ENCODE measurements around the gene TSPAN14.

The TSPAN14 gene

DNA sequence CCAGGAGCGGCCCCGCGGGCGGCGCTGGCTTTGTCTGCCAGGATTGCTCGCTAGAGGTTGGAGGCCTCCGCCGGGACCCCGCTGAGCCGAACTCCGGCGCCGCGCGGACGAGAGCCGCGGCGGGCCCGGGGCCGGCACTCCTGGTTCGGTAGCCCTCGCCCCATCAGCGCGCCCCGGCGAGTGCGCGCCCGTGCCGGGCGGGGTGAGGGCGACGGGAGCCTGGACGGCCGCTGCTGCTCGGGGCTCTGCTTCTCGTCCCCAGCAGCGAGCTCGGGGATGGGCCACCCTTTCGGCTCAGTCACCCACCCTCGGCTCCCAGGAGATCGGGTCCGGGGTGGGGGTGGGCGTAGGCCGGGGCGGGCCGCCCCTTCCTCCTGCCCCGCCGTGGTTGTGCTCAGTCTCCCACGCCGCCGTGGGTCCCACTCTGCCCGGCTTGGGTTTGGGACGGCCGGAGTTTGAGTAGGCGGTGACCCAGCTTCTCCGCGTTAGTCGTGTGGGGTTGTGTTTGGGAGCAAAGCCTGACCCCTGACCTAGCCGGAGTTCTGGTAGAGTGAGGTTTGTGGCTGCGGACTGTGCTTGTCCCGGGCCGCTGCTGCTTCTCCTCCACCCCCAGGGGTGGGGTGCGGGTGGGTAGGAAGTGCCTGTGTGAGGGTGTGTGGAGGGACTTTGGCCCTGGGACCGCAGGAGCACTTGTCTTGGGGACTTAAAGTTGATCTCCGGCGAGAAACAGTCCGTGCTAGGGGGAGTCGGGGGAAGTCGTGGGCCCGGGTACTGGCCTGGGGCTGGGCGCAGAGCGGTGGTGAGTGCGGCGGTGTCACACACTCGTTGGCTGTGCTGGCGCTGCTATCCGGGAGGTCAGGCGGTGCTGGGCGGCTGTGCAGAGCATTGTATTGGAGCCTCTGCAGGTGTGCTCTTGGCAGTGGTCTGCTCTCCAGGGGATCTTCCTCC lies 677 bp downstream of the TSPAN14 start:
- no peak for FAIRE-seq
- no peak for DNase-seq (ENCODE audit: insufficient read length, low spot score)

DNA sequence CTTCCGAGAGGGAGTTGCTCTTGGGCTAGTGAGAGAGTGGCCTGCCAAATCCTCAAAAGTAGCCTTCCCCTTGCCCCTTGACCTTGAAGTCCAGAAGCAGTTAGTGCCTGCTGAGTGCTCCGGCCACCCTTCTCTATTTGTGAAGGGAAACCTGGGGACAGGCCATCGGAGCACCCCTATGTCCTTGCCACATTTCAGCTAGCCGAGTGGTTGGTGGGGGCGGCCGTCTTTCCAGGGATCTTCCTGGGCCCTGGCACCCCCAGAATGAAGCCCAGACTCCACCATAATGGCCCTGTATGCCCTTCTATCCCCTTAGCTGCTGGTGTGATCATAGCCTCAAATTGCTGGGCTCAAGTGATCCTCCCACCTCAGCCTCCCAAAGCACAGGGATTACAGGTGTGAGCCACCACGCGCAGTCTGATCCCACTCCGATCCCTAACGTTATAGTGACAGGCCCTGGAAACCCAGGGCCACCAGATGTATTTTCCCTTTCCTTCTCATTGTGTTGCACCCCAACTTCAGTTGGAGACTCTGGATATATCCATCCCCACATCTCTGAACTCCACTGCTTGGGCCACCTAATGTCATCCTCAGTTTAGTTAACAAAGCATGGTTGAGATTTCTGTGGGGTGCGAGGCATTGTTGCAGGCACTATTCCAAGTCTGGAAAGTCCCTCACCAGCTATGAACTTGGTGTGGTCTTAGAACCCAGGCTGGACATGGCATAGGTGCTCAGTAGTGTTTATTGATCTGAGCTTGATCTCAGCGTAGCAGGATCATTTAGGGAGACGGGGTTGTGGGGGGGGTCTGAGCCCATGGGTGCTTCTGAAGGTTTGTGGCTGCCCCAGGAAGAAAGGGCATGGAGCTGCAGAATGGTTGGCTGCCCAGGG lies 1.6 kb downstream of the TSPAN14 start:
- FAIRE-seq, result no peak
- DNase-seq (ENCODE audit: insufficient read length, low spot score), result no peak

DNA sequence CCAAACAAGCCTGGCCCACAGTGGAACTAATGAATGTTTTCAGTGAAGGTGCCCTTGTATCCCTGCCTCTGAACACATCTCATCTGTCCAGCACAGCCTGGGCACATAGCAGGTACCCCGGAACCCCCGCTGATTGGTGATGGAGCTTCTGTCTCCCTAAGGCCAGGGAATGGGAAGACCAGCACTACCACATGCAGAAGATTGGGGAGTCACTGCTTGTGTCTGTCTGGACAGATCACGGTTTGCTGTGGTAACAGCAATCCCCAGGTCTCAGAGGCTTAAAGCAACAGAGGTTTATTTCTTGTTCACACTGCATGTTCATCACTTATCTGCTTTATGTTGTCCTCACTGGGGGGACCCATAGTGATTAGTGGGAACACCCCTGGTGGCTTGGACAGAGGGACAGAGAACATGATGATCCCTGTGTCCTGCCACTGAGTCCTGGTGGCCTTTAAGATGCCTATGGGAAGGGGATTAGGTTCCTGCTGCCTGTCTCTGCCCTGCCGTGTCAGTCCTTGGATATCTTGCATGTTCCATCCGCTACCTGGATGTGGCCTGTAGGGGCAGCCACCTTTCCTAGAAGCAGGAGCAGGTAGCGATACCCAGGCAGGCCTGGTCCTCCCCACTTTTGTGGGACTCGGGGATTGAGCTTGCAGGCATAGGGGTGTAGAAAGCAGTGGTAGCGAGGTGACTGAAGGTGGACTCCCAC lies 3.6 kb downstream of the TSPAN14 start:
- DNase-seq (ENCODE audit: insufficient read length, low spot score) (no peak), FAIRE-seq (no peak)

DNA sequence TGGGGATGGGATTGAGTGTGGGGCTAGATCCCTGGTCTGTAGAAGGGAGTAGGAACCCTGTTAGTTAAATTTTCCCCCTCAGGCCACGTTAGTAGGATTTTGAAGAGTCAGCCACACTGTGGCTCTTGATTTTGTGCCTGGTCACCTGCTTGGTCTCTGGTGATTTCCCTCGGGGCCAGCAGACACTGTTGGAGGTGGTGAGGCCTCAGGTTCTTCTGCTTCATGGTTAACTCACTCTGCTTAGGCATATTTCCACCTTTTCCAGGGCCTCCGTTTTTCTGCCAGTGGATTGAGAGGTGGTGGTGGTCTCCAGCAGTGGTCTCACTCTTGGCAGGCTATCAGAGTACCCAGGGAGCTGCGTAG lies 4.1 kb downstream of the TSPAN14 start:
- FAIRE-seq, result no peak

DNA sequence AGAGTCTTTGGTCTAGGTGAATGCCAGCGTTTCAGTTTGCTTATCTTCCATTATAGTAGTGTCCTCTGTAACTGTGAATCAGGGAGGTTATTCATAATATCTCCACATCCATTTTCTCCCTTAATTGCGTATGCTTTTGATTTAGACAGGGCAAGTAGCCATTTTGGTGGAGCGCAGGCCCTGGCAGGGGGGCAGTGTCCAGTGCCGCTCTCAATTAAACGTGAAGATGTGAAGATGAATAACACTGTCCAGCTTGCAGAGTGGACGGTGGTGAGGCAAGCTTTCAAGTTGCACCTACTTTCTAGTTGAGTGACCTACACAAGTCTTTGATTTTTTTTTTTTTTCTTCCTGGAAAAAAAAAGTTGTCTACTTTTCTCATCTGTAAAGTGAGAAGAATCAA lies 4.5 kb downstream of the TSPAN14 start:
- FAIRE-seq, result no peak

More for the DNA sequence above, 4.1 kb downstream of the TSPAN14 start:
- DNase-seq (ENCODE audit: insufficient read length, low spot score), result no peak

DNA sequence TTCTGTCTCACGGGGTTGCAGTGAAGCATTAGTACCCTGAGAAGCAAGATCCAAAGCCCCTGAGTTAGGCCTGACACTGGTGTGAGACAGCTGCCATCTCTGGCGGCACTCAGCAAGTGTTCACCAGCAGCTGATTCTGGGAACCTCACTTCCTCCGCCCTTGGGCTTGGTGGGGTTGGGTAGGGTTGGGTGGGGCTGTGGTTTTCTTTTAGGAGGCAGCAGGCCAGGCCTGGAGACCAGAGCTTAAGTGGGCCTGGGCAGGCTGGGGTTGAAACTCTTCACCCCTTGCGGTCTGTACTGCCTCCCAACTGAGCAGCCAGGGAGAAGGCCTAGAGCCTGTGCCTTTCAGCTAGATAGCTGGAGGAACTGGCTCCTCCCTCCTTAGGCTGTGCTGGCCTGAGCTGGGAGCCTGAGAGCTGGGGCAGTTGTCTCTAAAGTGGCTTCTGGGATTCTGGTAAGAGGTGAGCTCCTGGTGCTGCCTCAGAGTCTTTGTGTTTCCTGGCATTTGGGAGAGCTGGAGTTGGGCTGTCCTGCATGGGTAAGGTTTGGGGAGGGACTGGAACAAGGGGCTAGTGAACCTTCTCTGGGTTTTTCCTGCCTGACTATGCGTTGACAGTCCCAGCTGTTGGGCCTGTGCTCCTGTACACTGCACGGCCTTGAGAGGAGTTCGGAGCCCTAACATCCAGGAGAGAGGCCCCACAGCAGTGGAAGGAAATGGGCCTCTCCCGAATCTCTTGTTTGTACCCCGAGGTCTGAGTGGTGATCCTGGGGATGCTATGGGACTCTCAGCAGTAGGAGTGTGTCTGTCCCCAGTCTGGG lies 5.1 kb downstream of the TSPAN14 start:
- no peak for DNase-seq (ENCODE audit: insufficient read length, low spot score)
- FAIRE-seq, result no peak

More for the DNA sequence above, 4.5 kb downstream of the TSPAN14 start:
- no peak for DNase-seq (ENCODE audit: insufficient read length, low spot score)

DNA sequence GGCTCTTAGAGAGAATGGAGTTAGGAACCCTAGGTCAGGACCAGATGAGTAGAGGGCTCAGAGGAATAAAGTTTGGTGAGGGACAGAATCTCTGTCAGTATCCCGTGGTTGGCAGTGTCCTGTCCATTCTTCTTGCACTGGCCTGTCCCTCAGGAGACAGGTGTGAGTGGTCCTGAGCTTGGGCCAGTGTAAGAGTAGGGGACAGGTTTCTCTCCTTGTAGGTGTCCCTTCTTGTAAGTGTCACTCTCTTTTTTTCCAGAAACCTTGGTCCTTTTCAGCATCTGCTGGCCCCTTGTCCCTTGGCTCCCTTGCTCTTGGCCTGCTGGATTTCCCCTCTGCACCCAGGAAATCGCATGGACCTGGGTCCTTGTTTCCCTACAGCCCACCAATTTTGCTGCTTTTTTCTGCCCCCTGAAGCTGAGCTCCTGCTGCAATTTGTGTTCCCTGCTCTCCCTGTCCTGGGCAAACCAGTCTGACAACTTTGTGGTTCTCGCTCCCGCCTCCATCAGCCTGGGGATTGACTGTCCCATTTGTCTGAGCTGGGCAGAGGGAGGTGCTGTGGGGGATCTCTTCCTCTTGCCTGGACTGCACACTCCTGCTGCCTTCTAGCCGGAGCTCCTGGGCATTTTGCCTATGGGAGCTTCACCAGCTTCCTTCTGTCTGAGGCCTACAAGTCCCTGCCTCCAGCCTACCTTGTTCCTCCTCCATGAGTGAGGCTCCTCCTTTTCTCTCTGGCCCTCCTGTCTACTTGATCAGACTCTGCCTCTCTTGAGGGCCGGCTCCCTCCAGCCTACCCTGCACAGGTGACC lies 6.5 kb downstream of the TSPAN14 start:
- no peak for FAIRE-seq
- DNase-seq (ENCODE audit: insufficient read length, low spot score), result no peak

DNA sequence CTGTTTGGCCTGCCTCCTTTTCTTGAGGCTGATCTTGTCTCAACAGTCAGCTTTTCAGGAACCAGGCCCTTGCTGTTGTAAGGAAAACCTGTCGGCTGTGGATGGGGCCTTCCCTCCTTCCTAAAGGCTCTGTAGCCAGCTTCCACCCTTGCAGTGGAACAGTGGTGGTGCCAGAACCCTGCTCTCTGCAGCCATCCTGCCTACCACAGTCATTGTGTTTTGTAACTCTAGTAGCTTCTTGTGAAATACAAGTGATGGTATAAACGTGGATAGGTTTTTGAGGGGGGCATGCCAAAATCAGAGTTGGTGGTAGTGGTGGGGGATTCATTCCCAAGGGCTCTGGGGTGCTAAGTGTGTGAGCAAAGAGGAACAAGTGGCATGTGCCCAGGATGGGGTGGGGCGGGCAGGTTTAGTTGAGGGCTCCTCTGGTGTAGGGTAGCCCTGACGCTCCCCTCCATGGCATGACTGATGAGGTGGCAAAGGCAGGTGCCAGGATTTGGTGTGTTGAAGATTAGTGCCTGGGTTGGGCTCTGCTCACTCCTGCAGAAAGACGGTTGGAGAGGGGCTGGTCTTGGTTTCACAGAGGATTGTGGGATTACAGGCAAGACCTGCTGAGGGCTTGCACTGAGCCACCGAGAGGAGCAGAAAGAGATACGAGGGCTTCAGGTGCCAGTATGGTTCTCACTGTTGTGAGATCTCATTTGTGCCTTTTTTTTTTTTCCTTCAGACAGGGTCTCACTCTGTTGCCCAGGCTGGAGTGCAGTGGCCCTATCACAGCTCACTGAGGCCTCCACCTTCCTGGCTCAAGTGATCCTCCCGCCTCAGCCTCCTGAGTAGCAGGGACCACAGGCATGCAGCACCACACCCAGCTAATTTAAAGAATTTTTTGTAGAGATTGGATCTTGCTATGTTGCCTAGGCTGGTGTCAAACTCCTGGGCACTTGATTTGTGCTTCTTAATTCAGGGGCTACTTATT lies 7.4 kb downstream of the TSPAN14 start:
- FAIRE-seq, result no peak
- DNase-seq (ENCODE audit: insufficient read length, low spot score), result no peak

DNA sequence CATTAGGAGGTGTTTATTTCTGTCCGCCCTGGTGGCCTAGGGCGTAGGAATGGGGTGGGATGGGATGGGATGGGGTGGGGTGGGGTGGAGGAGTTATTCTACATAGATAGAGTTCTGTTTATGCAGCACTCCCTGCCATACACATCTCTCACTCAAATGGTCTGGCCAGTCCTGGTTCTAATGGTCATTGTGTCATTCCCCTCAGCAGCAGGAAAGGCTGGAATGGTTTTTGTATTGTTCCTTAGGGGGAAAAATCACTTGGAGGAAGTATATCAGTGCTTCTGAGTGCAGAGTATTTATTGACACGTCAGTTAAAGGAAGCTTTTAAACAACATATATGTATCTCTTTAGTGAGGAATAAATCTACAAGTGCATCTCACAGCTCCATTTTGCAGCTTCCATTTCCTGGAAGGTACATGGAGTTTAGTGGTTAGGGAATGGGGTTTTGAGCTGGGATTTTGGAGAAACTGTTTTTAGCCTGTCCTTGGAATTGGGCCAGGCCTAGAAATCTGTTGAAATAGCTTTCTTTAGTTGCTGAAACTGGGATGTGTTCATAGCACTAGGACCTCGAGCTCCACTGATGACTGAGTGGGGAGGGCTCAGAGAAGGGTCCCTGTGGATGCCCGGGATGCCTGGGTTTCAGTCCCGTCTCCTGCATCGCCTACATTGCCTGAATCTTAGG lies 8.3 kb downstream of the TSPAN14 start:
- FAIRE-seq (no peak), DNase-seq (ENCODE audit: insufficient read length, low spot score) (no peak)

DNA sequence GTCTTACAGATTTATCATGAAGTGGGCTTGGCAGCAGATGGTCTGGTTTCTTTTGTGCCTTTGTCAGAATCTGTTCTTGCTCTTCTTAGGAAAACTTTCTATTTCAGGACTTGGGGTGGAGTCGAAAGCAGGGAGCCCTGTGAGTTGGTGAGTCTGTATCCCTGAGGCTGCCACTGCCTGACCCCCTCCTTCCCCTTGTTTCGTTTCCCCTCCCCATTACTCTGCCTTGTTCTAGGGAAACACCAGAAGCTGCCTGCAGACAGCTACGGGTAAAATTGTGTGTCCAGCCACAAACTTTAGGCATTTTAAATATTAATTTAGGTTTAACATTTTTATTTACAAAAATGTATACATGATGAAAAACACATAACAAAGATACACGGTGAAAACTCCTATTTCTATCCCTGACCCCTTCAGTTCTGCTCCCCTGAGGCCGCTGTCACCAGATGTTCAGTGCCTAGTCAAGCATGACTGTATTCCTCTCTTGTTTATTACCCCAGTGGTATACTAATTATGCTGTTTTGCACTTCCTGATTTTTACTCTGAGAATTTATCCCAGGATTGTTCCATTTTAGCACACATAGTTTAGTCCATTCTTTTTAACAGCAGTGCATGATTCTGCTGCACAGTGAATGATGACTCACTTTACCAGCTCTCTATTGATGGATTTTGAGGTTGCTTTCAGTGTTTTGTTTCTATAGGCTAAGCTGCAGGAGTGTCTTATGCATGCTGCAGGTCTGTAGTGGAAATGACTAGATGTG lies 9.1 kb downstream of the TSPAN14 start:
- DNase-seq (ENCODE audit: insufficient read length, low spot score) (no peak), FAIRE-seq (no peak)

DNA sequence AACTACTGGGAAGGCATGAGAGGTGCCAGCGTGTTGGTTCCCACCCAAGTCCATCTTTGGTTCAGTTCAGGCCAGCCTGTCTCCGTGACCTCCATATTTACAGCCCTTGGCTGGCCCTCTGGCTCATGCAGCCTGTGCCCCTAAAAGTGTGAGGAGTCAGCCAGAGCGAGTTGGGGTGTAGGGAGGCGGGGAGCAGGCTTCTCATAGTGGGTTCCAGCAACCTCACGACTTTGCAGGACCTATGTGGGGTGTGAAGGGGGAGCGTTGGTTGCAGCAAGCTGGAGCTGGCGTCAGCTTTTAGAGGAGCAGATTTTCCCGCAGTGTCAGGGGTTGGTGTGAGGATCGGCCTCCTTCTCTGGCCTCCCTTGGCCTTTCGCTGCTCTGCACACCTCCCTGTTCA lies 9.8 kb downstream of the TSPAN14 start:
- FAIRE-seq (no peak), DNase-seq (ENCODE audit: insufficient read length, low spot score) (no peak)

DNA sequence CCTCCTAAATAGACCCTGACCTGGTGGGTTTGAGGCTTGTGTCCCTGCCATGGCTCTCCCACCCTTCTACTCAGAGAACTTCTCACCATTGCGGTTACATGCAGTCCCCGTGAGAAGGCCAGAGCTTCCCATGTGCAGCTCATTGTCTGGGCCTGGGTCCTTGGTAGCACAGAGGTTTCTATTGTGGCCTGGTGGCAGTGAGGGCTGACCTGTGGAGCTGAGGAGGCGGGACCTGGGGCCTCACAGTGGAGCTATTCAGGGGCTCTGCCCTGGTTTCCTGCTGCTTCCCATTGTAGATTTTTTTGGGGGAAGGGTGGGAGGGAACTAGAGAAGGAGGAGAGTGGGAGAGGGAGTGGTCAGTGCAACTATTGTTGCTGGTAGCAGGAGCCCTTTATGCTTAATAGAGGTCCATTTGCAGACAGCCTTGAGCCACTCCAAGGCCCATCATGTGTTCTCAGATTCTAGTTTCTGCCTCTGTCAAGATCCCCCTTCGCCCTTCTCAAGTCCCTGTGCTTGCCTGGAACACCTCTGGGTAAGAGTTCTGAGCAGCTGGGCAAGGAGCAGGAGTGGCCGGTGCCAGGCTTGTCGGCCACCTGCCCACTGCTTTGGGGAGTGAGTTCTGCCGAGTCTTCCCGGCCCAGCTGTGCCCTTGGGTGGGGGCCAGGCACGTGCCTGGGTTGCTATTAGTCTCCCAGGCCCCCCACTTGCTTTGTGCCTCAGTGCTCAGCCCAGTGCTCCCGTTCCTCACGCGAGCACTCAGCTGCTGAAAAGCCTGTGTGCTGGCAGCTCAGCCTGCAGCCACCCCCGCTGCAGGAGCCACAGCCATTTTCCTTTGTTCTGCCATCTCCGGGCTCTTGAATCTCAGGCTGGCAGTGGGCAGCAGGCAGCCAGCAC lies 10.7 kb downstream of the TSPAN14 start:
- DNase-seq (ENCODE audit: insufficient read length, low spot score) (no peak), FAIRE-seq (no peak)

DNA sequence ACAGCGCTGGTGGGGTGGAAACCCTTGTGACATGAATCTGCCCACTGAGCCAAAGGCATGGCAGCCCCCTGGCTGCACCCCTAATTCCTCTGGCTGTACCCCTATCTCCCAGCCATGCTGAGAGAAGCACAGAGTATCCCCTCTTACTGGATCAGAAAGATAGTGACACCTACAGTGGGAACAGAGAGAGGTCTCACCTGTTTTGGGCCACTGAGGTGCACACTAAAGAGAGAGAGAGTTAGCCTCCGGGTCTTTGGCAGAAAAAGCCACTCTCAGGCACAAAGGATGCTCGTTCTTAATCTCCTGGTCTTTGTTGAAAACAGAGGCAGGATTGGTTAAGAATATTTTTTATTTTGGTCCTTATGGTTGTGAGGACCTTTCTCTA lies 11.3 kb downstream of the TSPAN14 start:
- FAIRE-seq, result no peak

DNA sequence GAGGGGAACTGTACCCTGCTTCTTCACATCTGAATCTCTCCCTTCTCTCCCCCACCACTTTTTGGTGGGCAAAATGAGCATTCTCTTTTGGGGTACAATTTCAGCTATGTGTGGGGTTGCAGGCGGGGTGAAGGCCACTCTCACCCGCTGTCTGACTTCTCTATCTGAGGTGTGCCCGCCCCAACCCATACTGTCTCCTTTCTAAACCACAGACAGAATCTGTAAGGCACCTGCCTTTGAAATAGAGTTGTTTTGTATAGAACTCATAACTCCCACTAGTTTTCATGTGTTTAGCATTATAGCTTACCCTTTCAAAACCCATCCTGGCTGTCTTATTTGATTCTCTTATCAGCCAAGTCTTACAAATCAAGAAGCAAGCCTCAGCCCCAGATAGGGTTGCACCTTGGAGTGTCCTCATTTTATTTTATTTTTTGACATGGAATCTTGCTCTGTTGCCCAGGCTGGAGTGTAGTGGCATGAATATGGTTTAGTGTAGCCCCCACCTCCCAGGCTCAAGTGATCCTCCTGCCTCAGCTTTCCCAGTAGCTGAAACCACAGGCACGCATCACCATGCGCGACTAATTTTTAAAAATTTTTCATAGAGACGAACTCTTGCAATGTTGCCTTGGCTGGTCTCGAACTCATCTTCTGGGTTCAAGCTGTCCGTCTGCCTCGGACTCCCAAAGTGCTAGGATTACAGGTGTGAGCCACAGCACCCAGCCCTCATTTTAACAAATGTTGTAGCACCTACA lies 11.9 kb downstream of the TSPAN14 start:
- DNase-seq (ENCODE audit: insufficient read length, low spot score) (no peak), FAIRE-seq (no peak)

More for the DNA sequence above, 11.3 kb downstream of the TSPAN14 start:
- no peak for DNase-seq (ENCODE audit: insufficient read length, low spot score)

DNA sequence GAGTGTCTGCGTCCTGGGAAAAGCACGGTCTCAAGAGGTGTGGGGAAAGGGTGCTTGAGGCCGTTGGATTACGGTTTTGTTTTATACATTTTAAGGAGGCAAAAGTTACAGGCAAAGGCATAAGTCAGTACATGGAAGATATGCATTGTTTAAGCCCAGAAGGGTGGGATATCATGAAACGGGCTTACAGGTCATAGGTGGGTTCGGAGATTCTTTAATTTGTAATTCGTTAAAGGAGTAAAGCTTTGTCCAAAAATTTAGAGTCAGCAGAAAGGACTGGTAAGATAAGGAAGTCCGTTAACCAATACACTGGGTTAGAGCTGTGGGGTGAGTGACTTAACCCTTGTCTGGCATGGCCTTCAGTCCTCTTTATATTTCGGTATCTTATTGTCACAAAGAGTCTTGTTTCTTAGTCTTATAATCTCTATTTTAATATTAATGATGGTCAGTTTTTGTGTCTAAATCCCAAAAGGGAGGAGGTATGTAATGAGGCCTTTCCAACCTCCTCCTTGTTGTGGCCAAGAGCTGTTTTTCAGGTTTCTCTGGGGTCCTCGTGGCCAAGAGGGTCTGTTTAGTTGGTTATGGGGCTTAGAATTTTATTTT lies 12.7 kb downstream of the TSPAN14 start:
- DNase-seq (ENCODE audit: insufficient read length, low spot score) (no peak), FAIRE-seq (no peak)
